CD1c-positive myeloid dendritic cell (primary cell): Measurements from ENCODE around the gene IGFN1.

Source experiments
- DNase-seq: peaks from one replicate; pipeline ENCODE4 v3.0.0-alpha.2; 2016; ENCODE audit errors: extremely low spot score

Gene IGFN1

DNA sequence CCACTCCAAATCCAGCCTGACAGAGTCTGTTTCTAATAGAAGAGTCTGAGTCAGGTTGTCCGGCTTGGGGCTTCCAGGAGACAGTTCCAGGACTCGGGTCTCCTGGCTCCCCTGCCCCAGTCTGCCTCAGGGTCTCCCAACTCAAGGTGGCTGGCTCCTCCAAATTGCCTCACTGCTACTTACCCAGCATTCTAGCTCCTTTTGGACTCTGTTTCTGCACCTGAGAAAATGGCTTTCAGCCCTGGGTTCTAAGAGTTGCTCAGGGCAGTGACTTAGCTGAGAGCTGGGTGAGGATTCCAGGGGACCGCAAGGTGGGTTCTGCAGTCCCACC lies 5.5 kb upstream of the IGFN1 start:
- no peak for DNase-seq

- no peak for DNase-seq
These were observed 5.0 kb upstream of the IGFN1 start for GRCh38 chr1:201185527-201186128.

- no peak for DNase-seq
These were observed 4.4 kb upstream of the IGFN1 start for GRCh38 chr1:201186192-201186591.

- DNase-seq: no peak
These were observed 1.5 kb upstream of the IGFN1 start for GRCh38 chr1:201189085-201189484.

- DNase-seq: no peak
These were observed 619 bp upstream of the IGFN1 start for GRCh38 chr1:201190005-201190404.

- DNase-seq: no peak
These were observed 1.1 kb downstream of the IGFN1 start for GRCh38 chr1:201191653-201192260.

DNA sequence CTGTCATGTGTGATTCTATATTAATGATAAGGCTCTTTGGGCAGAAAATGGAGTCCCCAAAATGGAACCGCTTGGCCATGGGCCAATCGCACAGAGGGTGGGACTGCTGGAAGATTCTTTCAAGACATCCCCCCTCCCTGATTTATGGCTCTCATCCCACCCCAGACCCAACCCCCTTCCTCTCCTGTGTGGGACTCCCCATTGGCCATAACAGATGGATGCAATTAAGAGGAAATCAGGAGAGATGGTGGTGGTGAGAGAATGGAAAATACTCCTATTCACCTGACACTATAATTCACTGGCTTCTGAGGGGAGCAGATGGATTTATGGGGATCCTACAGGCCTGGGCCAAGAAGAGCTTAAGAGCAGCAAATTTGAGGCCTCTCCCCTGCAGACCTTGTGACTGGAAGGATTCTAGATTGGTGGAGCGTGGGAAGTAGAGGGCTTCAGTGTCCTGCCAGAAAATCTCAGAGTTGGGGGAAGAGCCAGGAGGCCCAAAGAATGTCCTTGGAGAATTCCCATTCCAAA lies 1.7 kb downstream of the IGFN1 start:
- no peak for DNase-seq

GRCh38 chr1:201194046-201194445 lies 3.4 kb downstream of the IGFN1 start:
- no peak for DNase-seq

- no peak for DNase-seq
These were observed 8.0 kb downstream of the IGFN1 start for GRCh38 chr1:201198598-201198997.

GRCh38 chr1:201205036-201205435 lies 14.4 kb downstream of the IGFN1 start:
- no peak for DNase-seq

GRCh38 chr1:201206176-201206575 lies 15.6 kb downstream of the IGFN1 start:
- no peak for DNase-seq

DNA sequence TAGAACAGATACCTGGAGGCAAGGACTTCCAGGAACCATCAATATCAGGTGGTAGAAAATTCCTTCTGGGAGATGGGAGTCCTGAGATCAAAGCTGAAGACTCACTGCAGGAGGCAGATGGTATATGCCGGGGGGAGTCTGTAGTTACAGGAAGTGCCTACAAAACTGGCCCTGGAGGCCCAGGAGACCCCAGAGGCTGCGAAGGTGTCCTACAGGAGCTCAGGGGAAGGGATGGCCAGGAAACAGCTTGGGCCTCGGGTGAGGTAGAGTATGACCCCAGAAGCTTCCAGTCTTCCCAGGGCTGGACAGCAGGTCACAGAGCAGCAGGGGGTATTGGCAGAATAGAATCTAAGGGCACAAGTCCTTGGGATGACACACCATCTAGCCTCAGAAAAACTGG lies 16.4 kb downstream of the IGFN1 start:
- DNase-seq: no peak

DNA sequence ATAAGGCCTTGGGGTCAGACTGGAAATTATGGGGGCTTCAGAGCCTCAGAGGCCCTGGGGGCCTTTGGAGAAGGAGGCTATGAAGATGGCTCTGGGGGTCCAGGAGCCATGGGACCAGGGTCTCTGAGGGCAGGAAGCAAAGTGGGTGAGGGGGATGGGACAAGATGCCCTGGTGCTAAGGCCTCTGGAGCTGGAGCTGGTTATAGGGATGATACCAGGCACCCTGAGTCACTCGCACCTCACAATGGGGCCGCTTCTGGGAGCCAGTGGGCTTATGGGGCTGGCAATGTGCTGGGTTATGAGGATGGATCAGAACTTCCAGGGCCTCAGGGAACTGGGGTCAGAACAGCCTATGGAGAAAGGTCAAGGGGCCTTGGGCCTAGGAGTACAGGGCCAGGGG lies 17.6 kb downstream of the IGFN1 start:
- no peak for DNase-seq

DNA sequence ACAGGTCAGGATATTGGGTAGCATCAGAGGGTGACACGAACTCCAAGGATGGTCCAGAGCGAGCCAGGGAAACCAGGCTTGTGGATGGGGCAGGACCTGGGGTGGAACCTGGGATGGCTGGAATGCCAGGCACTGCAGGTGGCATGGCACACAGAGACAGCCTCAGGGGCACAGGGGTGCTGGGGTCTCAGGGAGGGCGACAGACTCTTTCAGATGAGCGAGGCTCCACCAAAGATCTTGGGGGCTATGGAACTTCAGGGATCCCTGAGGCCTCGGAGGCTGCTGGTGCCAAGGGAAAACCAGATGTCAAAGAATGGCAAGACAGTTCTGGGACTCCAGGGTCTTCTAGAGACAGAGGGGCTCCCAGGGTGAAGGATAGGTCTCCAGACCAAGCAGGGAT lies 21.4 kb downstream of the IGFN1 start:
- DNase-seq: no peak

DNA sequence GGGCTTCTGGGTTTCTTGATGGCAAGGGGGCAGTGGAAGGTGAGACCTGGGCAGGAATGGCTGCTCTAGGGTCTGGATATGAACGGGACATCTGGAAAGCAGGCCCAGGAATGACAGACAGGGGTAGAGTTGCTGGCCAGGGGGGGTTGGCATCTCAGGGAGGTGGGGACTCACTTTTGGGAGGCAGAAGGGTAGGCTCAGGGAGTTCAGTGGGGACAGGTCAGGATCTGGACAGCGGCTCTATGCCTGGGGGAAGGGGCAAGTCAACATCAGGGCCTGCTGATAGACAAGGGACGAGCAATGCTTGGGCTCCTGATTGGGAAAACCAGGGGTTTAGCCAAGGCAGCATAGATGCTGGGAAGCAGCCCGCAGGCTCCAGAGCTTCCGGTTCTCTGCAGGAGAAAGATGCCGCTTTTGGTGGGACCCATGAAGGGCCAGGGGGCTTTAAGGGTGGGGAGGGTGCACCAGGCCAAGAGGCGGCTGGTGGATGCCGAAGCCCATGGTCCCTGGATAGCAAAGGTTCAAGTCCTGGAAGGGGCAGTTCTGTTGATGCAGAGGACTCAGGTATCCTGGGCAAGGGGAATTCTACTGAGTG lies 21.9 kb downstream of the IGFN1 start:
- DNase-seq: no peak

- DNase-seq: no peak
These were observed 22.6 kb downstream of the IGFN1 start for GRCh38 chr1:201213106-201213770.

GRCh38 chr1:201213926-201214325 lies 23.3 kb downstream of the IGFN1 start:
- no peak for DNase-seq

DNA sequence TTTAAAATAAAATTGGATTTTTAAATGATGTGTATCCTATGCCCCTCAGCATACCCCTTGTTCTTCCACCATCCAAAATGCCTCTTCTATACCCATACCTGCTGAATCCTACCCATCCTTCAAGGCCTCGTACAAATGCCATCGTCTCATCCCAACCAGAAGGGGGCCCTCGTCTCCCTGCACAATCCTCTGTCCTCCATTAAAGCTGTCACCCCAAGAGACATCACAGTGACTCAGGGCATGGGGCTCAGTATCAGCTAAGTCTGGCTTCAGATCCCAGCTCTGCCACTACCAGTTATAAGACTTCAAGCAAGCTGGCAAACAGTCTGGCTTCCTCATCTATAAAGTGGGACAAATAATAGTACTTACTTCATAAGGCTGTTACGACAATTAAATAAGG lies 23.8 kb downstream of the IGFN1 start:
- DNase-seq: no peak

DNA sequence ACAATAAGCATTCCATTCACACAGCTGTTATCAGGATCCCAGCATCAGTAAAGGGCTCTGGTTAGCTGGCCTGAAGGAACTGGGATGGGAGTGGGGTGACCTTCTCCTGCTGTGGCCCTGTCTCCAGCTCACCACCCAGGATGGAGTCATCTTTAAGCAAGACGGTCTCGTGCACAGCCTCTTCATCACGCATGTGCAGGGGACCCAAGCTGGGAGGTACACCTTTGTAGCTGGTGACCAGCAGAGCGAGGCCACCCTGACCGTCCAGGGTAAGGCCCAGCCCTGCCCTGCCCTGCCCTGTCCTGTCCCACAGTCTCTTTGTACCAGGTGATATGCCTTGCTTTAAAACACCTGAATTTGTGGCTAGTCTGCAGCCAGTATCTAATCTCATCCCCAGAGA lies 24.3 kb downstream of the IGFN1 start:
- no peak for DNase-seq

GRCh38 chr1:201215531-201216357 lies 25.1 kb downstream of the IGFN1 start:
- DNase-seq: no peak

DNA sequence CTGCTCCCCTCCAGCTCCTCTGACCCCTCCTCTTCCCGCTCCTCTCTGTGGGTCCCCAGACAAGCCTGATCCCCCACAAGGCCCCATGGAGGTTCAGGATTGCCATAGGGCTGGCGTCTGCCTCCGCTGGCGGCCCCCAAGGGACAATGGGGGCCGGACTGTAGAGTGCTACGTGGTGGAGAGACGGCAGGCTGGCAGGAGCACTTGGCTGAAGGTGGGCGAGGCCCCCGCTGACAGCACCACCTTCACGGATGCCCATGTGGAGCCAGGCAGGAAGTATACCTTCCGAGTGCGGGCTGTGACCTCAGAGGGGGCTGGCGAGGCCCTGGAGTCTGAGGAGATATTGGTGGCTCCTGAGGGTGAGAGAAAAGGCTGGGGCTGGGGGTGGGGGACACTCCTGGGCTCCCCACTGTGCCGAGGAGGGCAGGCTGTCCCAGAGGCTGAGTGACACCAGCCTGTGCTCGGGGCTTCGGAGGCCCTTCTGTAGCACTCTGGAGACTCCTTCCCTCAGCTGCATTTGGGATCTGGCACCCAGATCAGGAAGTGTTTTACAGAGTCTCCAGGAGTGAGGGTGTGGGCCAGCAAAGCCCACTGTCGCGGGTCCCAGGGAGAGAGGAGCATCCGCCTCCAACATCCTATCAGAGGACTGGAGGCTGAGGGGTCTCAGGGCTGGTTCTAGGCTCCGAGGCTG lies 25.9 kb downstream of the IGFN1 start:
- DNase-seq: no peak

GRCh38 chr1:201217146-201217545 lies 26.5 kb downstream of the IGFN1 start:
- DNase-seq: no peak
